Liver (tissue), 3 donors: Measurements from ENCODE around the gene TPCN1.

Source experiments
- CTCF ChIP-seq: fragments of 150-350 bp; IDR thresholded peaks from 2 replicates; pipeline ENCODE4 v1.5.1; 2017; ENCODE audit warnings: improper control_type of control experiment, low read depth, low read length; ENCODE audit not compliant: missing input control
- FOXA1 ChIP-seq: IDR thresholded peaks from 2 replicates; pipeline ENCODE4 v1.6.1; 2016; ENCODE audit warnings: antibody characterized with exemption
- GABPA ChIP-seq, 2 donors: IDR thresholded peaks in 1 of 2; conservative IDR thresholded peaks in 1 of 2; 2 replicates each; pipeline ENCODE4 v1.6.1; 2016; ENCODE audit warnings: antibody characterized with exemption in 2 of 2, mild to moderate bottlenecking in 1 of 2, moderate library complexity in 1 of 2
- RAD21 ChIP-seq, 2 donors: IDR thresholded peaks; 2 replicates each; pipeline ENCODE4 v1.6.1; 2016; ENCODE audit warnings: antibody characterized with exemption in 2 of 2, mild to moderate bottlenecking in 2 of 2
- YY1 ChIP-seq: IDR thresholded peaks from 2 replicates; pipeline ENCODE4 v1.6.1; 2016; ENCODE audit warnings: antibody characterized with exemption, mild to moderate bottlenecking
- TF ChIP-seq, protein P1 (sequence below): IDR thresholded peaks from 2 replicates; pipeline ENCODE4 v1.6.1; 2016; ENCODE audit warnings: antibody characterized with exemption
- TF ChIP-seq, protein P2 (sequence below): IDR thresholded peaks from 2 replicates; pipeline ENCODE4 v1.6.1; 2016; ENCODE audit warnings: antibody characterized with exemption
- TF ChIP-seq, protein P3 (sequence below): IDR thresholded peaks from 2 replicates; pipeline ENCODE4 v1.6.1; 2016; ENCODE audit warnings: antibody characterized with exemption, mild to moderate bottlenecking
- TF ChIP-seq, protein P4 (sequence below): IDR thresholded peaks from 2 replicates; pipeline ENCODE4 v1.6.1; 2016; ENCODE audit warnings: antibody characterized with exemption
- donor health status: healthy.
- donor health status: healthy.

GRCh38 chr12:113270709-113271009 lies 49.4 kb downstream of the TPCN1 start:
- TF ChIP-seq YY1 (no peak), CTCF (no peak), FOXA1 (no peak), GABPA (IDR thresholded peaks at IDR 0.05 in 1 of 2, conservative IDR thresholded peaks at IDR 0.05 in 1 of 2) (no peak), RAD21 (IDR thresholded peaks at IDR 0.05) (no peak)
- TF ChIP-seq, protein P1, sequence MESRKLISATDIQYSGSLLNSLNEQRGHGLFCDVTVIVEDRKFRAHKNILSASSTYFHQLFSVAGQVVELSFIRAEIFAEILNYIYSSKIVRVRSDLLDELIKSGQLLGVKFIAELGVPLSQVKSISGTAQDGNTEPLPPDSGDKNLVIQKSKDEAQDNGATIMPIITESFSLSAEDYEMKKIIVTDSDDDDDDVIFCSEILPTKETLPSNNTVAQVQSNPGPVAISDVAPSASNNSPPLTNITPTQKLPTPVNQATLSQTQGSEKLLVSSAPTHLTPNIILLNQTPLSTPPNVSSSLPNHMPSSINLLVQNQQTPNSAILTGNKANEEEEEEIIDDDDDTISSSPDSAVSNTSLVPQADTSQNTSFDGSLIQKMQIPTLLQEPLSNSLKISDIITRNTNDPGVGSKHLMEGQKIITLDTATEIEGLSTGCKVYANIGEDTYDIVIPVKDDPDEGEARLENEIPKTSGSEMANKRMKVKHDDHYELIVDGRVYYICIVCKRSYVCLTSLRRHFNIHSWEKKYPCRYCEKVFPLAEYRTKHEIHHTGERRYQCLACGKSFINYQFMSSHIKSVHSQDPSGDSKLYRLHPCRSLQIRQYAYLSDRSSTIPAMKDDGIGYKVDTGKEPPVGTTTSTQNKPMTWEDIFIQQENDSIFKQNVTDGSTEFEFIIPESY, result no peak
- TF ChIP-seq, protein P2, sequence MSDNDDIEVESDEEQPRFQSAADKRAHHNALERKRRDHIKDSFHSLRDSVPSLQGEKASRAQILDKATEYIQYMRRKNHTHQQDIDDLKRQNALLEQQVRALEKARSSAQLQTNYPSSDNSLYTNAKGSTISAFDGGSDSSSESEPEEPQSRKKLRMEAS, result no peak
- TF ChIP-seq, protein P3, sequence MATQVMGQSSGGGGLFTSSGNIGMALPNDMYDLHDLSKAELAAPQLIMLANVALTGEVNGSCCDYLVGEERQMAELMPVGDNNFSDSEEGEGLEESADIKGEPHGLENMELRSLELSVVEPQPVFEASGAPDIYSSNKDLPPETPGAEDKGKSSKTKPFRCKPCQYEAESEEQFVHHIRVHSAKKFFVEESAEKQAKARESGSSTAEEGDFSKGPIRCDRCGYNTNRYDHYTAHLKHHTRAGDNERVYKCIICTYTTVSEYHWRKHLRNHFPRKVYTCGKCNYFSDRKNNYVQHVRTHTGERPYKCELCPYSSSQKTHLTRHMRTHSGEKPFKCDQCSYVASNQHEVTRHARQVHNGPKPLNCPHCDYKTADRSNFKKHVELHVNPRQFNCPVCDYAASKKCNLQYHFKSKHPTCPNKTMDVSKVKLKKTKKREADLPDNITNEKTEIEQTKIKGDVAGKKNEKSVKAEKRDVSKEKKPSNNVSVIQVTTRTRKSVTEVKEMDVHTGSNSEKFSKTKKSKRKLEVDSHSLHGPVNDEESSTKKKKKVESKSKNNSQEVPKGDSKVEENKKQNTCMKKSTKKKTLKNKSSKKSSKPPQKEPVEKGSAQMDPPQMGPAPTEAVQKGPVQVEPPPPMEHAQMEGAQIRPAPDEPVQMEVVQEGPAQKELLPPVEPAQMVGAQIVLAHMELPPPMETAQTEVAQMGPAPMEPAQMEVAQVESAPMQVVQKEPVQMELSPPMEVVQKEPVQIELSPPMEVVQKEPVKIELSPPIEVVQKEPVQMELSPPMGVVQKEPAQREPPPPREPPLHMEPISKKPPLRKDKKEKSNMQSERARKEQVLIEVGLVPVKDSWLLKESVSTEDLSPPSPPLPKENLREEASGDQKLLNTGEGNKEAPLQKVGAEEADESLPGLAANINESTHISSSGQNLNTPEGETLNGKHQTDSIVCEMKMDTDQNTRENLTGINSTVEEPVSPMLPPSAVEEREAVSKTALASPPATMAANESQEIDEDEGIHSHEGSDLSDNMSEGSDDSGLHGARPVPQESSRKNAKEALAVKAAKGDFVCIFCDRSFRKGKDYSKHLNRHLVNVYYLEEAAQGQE, result no peak
- TF ChIP-seq, protein P4, sequence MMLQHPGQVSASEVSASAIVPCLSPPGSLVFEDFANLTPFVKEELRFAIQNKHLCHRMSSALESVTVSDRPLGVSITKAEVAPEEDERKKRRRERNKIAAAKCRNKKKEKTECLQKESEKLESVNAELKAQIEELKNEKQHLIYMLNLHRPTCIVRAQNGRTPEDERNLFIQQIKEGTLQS, result no peak
